ENCODE results near the gene C3orf20.

C3orf20 gene

GRCh38 chr3:14674841-14675240 is at the start of gene C3orf20:
TSS of gene C3orf20 (plus strand) at chr3:14675141. CDS start at chr3:14682714, 7,573 bp downstream.
- in situ Hi-C loops (cut with HindIII; ENCODE audit: low sequenced_read_pairs), result no loop called here

DNA sequence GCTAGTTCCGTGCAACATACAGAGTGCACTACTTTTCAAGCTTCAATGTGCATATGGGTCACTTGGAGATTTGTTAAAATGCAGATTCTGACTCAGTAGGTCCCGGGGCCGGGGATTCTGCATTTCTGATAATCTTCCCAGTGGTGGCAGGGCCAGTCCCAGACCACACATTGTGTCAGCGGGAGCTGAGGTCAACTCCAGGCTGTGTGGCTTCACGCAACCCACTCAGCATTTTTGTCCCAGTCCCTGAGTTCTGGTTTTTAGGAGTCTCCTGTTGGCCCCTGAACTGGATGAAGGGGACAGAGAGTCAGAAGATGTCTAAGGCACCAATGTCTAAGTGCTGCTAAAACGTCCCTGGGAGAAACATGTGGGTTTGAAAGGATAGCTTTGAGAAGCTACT is 49.5 kb upstream of the C3orf20 start:
- DNase-seq (ENCODE audit: low read depth, low spot score), result no peak
- no peak overlapping the region for H3K4me3 ChIP-seq (ENCODE audit: low read depth, low read length)
- in situ Hi-C loops (cut with HindIII; ENCODE audit: low sequenced_read_pairs), result no loop called here
- TF ChIP-seq, protein P1, sequence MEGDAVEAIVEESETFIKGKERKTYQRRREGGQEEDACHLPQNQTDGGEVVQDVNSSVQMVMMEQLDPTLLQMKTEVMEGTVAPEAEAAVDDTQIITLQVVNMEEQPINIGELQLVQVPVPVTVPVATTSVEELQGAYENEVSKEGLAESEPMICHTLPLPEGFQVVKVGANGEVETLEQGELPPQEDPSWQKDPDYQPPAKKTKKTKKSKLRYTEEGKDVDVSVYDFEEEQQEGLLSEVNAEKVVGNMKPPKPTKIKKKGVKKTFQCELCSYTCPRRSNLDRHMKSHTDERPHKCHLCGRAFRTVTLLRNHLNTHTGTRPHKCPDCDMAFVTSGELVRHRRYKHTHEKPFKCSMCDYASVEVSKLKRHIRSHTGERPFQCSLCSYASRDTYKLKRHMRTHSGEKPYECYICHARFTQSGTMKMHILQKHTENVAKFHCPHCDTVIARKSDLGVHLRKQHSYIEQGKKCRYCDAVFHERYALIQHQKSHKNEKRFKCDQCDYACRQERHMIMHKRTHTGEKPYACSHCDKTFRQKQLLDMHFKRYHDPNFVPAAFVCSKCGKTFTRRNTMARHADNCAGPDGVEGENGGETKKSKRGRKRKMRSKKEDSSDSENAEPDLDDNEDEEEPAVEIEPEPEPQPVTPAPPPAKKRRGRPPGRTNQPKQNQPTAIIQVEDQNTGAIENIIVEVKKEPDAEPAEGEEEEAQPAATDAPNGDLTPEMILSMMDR (IDR thresholded peaks at IDR 0.05; ENCODE audit: low read depth, low read length), result no peak

More at GRCh38 chr3:14674841-14675240, at the start of gene C3orf20:
- TF ChIP-seq, protein P1 (IDR thresholded peaks at IDR 0.05; ENCODE audit: low read depth, low read length), result no peak
- H3K4me3 ChIP-seq (ENCODE audit: low read depth, low read length), result no peak within 1 kb of the TSS
- no peak for DNase-seq (ENCODE audit: low read depth, low spot score)

GRCh38 chr3:14627815-14628214 is 47.1 kb upstream of the C3orf20 start:
- TF ChIP-seq, protein P1 (IDR thresholded peaks at IDR 0.05; ENCODE audit: low read depth, low read length), result no peak
- H3K4me3 ChIP-seq (ENCODE audit: low read depth, low read length), result no peak overlapping the region
- in situ Hi-C loops (cut with HindIII; ENCODE audit: low sequenced_read_pairs), result no loop called here
- no peak for DNase-seq (ENCODE audit: low read depth, low spot score)

DNA sequence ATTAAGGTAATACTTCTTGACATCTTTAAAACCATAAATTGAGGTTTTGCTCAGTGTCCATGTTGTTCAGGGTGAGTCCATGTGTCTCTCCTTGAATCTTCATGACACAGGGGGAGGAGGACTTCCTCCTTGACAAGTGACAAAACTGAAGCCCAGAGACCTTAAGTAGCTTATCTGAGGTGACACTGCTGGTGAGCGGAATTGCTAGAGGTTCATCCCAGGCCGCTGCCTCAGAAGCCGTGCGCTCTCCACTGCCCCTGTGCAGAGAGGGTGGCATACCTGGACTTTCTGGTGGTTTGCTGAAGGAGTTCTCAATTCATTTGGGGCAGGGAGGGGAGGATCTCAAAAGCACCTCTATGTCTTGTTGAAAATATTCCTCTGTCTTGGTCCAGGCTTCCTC is 46.5 kb upstream of the C3orf20 start:
- in situ Hi-C loops (cut with HindIII; ENCODE audit: low sequenced_read_pairs), result no loop called here
- H3K4me3 ChIP-seq (ENCODE audit: low read depth, low read length), result no peak overlapping the region
- TF ChIP-seq, protein P1 (IDR thresholded peaks at IDR 0.05; ENCODE audit: low read depth, low read length), result no peak
- DNase-seq (ENCODE audit: low read depth, low spot score), result no peak

- no peak overlapping the region for H3K4me3 ChIP-seq (ENCODE audit: low read depth, low read length)
- in situ Hi-C loops (cut with HindIII; ENCODE audit: low sequenced_read_pairs), result no loop called here
- DNase-seq (ENCODE audit: low read depth, low spot score), result no peak
- TF ChIP-seq, protein P1 (IDR thresholded peaks at IDR 0.05; ENCODE audit: low read depth, low read length), result no peak
These were observed 44.4 kb upstream of the C3orf20 start for GRCh38 chr3:14630404-14631100.

DNA sequence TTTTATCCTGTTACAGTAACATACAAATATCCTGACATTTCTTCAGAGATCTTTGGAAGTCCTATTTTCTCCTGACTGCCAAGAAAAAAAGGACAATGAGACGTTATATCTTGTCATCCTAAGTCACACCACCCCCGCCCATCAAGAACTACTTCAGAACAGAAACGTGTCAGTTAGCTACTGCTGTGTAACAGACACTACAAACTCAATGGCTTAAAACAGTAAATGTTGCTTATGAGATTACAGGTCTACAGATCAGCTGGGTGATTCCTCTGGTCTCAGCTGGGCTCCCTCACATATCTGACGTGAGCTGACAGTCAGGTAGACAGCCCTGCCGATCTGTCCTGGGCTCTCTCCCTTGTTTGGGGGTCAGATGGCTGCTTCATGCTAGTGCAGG is 43.8 kb upstream of the C3orf20 start:
- no peak for DNase-seq (ENCODE audit: low read depth, low spot score)
- TF ChIP-seq, protein P1 (IDR thresholded peaks at IDR 0.05; ENCODE audit: low read depth, low read length), result no peak
- no peak overlapping the region for H3K4me3 ChIP-seq (ENCODE audit: low read depth, low read length)
- in situ Hi-C loops (cut with HindIII; ENCODE audit: low sequenced_read_pairs), result no loop called here

Measured in astrocyte of the spinal cord (primary cell).